ENCODE measurements around the gene GOLGA5.
A peak's percentile ranks its signal among the peaks of the same experiment; 100 is the strongest.
"Not testable (repeated sequence)": the region's sequence is repeated elsewhere in the genome, so short reads cannot be mapped to it uniquely, and the experiment has no call there.

Gene GOLGA5

GRCh38 chr14:92793709-92794546, at the start of gene GOLGA5:
GOLGA5 (plus strand) TSS chr14:92794305; CDS start chr14:92797438, 3,133 bp downstream.
- peak; percentile 96 for DNase-seq (ENCODE audit: low spot score)

GRCh38 chr14:92747701-92748258, 46.3 kb upstream of the GOLGA5 start:
- peak; percentile 24 for DNase-seq (ENCODE audit: low spot score)

GRCh38 chr14:92748259-92749016, 45.7 kb upstream of the GOLGA5 start, which contains the start of gene LGMN:
LGMN (minus strand) TSS chr14:92748627; CDS start chr14:92732786, 15,841 bp downstream.
- peak; percentile 98 for DNase-seq (ENCODE audit: low spot score)

GRCh38 chr14:92750222-92750728, 43.8 kb upstream of the GOLGA5 start:
- DNase-seq (ENCODE audit: low spot score): not testable (repeated sequence)

GRCh38 chr14:92750994-92751400, 43.1 kb upstream of the GOLGA5 start:
- DNase-seq (ENCODE audit: low spot score): no peak

GRCh38 chr14:92751819-92752218, 42.3 kb upstream of the GOLGA5 start:
- DNase-seq (ENCODE audit: low spot score): no peak

GRCh38 chr14:92753250-92753649, 40.9 kb upstream of the GOLGA5 start:
- no peak for DNase-seq (ENCODE audit: low spot score)

- DNase-seq (ENCODE audit: low spot score): no peak
Observed at GRCh38 chr14:92754966-92755365, 39.1 kb upstream of the GOLGA5 start.

GRCh38 chr14:92755495-92755894, 38.6 kb upstream of the GOLGA5 start:
- DNase-seq (ENCODE audit: low spot score): no peak

GRCh38 chr14:92756446-92756845, 37.7 kb upstream of the GOLGA5 start:
- no peak for DNase-seq (ENCODE audit: low spot score)

- no peak for DNase-seq (ENCODE audit: low spot score)
Observed at GRCh38 chr14:92759300-92759678, 34.8 kb upstream of the GOLGA5 start.

- DNase-seq (ENCODE audit: low spot score): no peak
Observed at GRCh38 chr14:92759679-92760523, 34.2 kb upstream of the GOLGA5 start.

GRCh38 chr14:92760524-92760805, 33.6 kb upstream of the GOLGA5 start:
- DNase-seq (ENCODE audit: low spot score): no peak

GRCh38 chr14:92763666-92764631, 30.2 kb upstream of the GOLGA5 start:
- DNase-seq (ENCODE audit: low spot score): not testable (repeated sequence)

GRCh38 chr14:92768236-92768635, 25.9 kb upstream of the GOLGA5 start:
- DNase-seq (ENCODE audit: low spot score): not testable (repeated sequence)

- no peak for DNase-seq (ENCODE audit: low spot score)
Observed at GRCh38 chr14:92768795-92769194, 25.3 kb upstream of the GOLGA5 start.

GRCh38 chr14:92770484-92770883, 23.6 kb upstream of the GOLGA5 start:
- no peak for DNase-seq (ENCODE audit: low spot score)

GRCh38 chr14:92774572-92774971, 19.5 kb upstream of the GOLGA5 start:
- no peak for DNase-seq (ENCODE audit: low spot score)

GRCh38 chr14:92775292-92775691, 18.8 kb upstream of the GOLGA5 start:
- not testable (repeated sequence) for DNase-seq (ENCODE audit: low spot score)

GRCh38 chr14:92778868-92779565, 15.1 kb upstream of the GOLGA5 start:
- not testable (repeated sequence) for DNase-seq (ENCODE audit: low spot score)

Data from cerebellar cortex (tissue), 1 donor.